GM19193 (cell line): ENCODE measurements around the gene HTATIP2.

Source experiments
- POLR2A ChIP-seq: IDR thresholded peaks from 4 replicates; pipeline ENCODE4 v1.6.1; 2011; ENCODE audit not compliant: insufficient read depth, insufficient read length; ENCODE audit errors: extremely low read depth

The HTATIP2 gene

DNA sequence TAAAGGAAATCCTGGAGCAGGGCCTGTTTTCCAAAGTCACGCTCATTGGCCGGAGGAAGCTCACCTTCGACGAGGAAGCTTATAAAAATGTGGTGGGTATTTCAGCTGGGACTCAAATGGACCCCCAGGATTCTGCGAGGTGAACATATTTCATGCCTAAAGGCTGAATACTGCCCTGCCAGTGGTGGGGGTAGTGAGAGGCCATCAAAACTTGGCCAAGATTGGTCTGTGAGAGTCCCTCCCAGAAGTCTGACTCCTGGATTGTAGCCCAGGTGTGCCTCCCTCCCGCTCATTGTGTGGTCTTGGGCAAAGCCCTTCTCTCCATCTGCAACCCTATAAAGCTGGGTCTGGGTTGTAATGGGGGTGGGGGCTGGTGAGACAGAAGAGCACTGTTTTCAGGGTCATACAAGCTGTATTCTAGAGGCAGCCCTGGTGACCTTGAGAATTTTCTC, 853 bp downstream of the HTATIP2 start:
- TF ChIP-seq POLR2A = no peak

DNA sequence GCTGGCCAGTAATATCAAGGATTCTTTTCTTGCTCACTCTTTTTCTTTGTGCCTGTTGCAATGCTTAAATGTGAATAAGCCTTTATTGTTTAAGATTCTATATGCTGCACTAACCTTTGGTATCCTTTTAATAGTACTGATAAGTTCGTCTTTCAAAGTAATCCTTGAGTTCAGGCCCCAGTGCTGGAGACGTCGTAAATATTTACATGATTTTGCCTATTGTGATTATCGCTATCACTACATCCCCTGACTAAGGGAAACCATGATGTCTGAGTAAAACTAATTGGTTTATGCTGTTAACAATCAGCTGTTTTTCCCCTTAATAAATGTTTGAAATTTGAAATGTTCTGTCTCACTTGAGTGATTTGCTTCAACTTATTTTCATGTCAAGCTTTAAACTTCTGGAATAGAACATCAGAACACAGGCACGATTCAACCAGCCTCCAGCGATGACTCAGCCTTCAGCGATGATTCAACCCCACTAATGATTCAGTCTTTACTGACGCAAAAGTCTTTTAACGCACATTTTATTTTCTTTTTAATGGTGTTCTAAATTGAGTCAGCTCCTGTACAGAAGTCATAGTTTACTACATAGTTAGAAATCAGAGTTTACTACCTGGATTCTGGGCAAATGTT, 3.9 kb downstream of the HTATIP2 start:
- TF ChIP-seq POLR2A = no peak

DNA sequence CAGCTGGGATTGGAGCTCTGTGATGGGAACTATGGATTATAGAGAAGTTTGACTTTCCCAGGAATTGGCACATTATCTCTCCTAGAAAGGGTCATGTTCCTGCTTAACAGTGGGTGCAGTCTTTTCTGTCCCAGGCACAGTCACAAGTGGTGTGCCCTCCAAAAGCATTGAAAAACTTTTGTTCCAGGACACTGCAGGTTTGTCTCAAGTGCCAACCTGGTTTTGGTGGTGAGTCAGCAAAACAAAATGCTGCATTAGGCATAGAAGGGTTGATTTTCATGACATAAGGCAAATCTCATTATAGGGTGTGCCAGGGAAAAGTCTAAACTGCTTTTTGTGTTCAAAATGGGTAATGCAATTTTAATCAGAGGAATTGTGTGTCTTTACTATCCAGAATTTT, 4.9 kb downstream of the HTATIP2 start:
- no peak for TF ChIP-seq POLR2A

DNA sequence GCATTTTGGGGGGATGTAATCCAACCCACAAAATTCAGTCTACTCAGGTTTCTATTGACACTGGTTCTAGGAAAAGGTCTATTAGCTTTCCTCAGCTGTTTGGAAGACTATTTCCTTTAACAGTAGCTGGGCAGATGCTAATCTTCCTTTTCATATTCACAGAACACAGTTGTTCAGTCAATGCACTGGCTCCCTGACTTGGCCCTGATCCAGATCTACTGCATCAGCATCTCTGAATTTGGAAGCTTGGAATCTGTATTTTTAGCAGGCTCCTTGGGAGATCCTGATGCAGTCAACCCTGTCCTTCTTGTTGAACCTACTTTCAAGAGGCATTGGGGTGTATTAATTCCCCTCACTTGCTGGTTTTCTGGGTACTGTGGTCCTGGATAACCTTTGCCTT, 6.3 kb downstream of the HTATIP2 start:
- TF ChIP-seq POLR2A = no peak

DNA sequence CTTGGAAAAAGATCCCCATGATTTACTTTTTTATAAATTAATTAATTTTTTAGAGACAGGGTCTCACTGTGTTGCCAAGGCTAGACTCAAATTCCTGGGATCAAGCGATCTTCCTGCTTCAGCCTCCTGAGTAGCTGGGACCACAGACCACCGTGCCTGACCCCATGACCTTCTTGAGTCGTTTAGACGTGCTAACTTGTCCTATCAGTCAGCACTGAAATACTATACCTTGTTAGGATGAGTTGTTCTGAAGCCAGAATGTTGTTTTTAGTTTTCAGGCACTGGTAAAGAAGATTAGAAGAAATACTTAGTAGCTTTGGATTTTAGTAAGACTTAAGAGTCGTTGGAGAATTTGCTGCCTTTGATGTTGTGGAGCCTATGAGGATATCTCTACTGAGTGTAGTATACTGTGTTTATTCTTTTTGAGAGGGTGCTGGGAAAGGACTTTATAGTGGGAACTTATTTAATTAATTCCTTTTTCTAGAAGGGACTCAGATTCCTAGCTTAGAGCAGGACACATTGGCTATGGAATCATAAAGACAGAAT, 8.6 kb downstream of the HTATIP2 start:
- TF ChIP-seq POLR2A = no peak

DNA sequence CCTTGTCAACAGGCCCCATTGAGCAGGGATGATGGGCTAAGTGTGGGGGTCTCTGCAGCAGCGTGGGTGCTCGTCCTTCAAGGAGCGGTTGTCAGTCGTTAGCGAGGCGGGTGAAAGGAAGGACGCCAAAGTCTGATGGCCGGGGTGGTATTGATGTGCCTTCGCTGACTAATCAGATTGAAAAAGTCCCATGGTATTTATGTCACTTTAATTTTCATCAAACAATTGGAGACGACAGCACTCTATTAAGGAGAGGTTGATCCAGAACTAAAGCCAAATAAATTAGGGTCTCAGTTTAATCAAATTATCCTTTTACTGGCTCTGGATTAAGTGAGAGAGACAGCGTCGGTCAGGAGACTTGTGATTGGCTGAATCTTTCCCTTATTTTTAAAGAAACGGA, 9.6 kb downstream of the HTATIP2 start:
- TF ChIP-seq POLR2A = no peak

DNA sequence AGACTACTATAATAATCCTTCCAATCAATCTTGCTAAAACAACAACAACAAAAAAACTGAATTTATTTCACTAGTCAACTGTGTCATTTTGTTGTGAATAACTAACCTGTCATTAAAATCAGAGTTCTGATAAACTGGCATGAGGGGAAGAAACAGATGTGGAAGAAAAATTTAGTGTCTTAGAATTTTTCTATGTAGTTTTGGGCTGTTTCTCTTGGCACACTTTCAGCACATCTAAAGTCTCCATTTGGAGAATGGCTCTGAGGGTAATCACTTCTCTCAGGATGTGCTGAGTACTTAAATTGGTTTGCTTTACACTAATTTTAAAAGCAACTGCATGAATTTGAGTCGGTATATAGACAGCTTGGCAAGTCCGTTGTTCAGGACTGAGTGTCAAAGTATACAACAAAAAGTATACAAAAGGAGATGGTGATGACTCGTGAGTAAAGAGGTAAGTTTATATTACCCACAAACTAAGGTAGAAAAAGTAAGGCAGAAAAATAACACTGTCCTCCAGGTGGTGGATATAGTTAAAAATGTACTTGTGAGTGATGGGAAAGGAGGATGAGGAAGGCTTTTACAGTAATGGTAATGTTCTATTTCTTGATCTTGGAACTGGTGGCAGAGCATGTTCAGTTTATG, 10.2 kb downstream of the HTATIP2 start:
- TF ChIP-seq POLR2A = no peak

DNA sequence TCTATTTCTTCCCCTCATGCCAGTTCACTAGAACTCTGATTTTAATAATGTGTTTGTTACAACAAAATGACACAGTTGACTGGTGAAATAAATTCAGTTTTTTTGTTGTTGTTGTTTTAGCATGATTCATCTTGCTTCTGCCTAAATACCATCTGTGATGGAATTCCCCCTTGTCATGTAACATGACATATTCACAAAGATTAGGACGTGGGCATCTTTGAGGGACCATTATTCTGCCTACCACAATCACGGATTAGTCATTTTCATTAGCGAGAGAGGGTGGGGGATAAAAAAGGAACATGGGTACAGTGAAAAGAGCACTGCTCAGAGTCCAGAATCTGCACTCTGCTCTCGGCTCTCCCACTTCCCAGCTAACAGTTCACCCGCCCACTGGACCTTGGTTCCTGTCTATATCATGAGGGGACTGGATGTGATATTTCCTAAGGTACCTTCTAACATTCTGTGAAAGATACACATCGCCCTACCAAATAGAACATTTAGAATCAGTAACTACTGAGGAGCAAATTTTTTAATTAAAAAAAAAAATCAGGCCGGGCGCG, 11.3 kb downstream of the HTATIP2 start:
- TF ChIP-seq POLR2A = no peak

DNA sequence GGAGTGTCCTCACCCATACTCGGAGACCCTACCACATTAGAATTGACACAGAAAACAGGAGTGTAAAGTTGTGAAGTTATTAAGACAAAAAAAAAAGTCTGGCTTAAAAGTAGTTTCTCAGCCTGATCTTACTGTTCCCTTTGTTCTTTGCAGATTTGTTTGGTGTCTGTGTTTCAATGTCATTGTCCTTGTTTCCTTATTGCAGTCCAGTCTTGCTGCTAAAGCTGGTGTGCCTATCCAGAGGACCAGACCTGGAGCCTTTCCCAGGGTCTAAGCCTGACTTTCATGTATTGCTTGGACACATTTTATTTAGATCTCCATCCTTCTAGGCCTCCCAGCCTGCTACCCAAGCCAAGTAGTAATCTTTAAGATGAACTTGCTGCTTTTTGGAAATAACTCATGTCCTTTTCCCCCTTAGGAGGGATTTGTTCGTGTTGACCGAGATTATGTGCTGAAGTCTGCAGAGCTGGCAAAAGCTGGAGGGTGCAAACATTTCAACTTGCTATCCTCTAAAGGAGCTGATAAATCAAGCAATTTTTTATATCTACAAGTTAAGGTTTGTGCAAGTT, 12.7 kb downstream of the HTATIP2 start:
- TF ChIP-seq POLR2A = no peak

DNA sequence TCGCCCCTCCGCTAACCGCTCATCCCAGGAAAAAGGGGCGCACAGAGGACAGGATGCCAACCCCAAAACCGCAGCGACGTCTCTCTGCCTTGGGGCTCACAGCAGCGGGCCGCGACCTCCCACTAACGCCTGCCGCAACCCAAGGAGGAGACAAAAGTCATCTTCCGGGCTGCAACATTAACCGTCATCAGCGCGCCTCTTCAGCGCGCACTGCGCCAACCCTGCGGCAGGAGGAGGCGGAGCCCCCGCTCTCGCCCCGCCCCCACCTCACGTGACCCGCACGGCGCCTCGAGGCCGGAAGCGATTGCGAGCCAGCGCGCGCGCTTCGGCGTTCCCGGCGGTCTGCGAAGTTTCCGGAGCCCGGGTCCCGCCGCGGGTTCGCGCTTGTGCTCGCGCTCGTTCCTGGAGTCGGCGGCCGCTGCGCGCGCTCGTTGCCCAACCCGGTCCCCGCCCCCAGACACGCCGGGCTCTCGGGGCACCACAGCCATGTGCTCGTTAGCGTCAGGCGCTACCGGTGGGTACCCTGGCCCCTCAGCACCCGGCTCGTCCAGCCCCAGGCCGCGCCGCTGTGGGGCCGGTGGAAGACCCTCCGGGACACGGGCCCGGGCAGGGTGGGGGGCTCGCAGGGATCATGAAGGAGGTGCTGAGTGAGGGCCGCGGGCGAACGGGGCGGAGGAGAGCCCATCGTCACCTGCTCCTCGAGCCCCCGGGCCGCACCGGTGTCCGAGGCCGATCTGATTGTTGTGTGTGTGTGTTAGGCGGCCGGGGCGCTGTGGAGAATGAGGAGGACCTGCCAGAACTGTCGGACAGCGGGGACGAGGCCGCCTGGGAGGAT, 24.0 kb downstream of the HTATIP2 start, which contains the start of gene PRMT3:
TSS of gene PRMT3 (plus strand) at position 456 of the 835 bp plus-strand sequence. CDS start at position 487, 31 bp downstream.
- TF ChIP-seq POLR2A = peak; percentile 97

DNA sequence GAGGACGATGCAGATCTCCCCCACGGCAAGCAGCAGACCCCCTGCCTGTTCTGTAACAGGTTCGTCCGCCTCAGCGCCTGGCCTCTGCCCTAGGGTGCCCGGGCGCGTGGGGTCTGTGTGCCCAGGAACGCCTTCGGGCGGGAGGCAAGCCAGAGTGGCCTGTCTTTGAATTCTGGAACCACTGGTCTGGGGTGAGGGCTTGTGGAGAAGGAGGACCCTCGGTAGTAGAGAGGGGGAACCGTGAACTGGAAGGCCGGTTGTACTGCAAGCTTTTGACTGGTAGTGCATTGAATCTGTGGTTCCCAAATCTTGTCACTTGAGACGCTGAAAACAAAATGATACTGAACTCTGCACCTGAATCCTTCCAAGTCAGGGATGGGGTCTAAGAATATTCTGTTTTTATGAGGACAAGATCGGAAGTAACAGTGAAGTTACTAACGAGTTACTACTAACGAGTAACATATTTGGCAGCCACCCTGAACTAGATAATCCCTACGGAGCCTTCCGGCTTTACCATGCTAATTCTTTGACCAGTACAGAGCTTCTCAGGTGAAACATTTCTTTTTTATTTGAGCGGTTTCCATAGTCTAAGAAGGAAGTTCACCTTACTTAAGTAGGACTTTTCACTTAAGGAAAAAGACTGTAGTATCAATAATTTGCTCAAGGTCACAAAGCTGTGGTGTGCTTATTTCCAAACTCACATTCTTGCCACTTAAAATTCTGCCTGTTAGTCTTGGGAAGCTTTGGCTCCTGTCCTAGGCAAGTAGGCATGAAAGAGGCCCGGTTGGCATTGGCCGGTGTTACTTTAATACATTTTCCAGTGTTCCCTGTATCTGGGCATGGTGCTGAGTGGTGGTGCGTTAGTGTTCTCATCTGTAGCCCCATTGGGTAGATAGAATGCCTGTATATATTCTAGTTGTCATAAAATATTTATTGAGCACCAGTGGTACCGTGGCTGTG, 24.9 kb downstream of the HTATIP2 start:
- no peak for TF ChIP-seq POLR2A

DNA sequence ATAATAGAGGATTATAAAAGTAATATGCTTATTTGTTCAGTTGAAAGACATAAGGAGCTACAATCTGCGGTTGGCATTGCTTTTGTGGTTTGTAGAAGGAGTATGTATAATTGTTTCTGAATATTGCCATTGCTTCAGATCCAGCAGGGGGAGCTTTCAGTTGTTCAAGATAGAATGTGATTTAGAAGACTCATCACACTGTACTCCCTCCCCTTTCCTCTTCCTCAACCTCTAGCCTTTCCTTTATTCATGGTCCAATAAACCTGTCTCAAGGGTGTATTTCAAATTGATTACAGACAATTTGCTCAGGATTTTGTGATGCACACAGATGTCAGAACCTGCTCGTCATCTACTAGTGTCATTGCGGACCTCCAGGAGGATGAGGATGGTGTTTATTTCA, 33.8 kb downstream of the HTATIP2 start:
- no peak for TF ChIP-seq POLR2A

DNA sequence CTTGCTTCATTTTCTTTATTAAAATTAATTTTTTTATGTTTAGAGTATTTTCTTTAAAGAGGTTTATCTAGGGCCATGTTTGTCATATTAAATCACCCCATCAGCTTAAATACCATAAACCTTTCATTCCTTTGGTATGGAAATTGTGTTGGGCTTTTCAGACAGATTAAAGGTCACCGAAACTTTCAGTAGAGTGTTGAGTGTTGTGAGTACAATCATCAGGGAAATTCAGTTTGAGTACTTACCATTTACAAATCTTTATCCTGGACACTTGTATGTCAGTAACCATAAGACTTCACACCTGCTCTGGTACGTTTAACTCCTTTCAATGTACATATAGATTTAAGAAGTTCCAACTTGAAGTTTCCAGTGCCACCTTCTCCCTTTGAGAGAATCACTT, 36.0 kb downstream of the HTATIP2 start:
- no peak for TF ChIP-seq POLR2A

DNA sequence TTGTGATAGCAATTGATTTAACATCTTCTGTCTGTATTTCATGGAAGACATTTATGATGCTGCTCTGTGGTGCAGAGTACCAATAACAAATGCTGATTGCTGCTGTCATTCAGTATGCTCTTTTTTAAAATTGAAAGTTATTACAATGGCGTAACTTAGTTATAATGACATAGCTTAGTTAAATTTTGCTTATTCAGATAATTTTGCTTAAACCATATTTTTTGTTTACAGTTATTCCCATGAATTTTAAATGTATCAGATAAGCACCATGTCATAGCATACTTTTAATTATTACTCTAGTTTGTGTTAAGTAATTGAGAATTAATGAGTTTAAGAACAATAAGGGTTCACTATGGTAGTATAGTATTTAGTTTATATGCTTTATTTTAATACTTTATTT, 39.5 kb downstream of the HTATIP2 start:
- no peak for TF ChIP-seq POLR2A
